ENCODE measurements around the gene C14orf132. TPM values are rescaled to one million over a fixed set of nuclear protein-coding genes. Genes with fewer than 3 reads are reported as not detected.

Gene C14orf132
- total and polyA plus RNA-seq, 2 experiments from 2014 or later = 13.9 to 14.1 TPM

DNA sequence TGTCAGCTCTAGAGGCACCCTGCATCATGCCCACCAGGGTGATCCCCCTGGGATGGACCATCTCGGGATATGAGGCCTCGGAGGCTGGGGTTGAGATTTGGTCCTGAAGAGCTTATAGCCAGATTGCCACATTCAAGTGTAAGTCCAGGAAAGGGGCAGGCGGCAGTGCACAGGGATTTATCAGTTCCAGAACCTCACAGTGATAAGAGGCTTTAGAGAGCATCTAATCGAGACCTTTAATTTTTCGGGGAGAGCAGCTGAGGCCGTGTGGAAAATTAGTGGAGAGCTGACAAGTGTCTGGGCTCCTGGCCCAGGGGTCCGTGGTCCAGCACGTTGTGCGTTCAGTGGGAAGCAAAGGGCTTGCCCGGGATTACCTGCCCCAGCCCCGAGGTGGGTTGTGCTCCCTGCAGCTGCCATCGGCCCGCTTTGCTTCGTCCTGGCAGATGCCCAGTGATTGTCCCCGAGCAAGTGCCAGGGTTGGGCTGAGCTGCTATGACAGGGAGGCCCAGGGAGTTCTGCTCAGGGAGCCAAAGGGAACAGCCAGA lies 52.1 kb downstream of the C14orf132 start:
- Histone ChIP-seq H3K27ac (no peak overlapping the region), H3K4me1 (ENCODE audit: low read depth) (peaks cover 5% of the 10 kb centered on the region), H3K4me3 (no peak overlapping the region), H3K27me3 (no peaks in the 10 kb centered on the region), H3K9me3 (ENCODE audit: low read depth) (no peaks in the 10 kb centered on the region), H3K36me3 (no peaks in the 10 kb centered on the region)
- TF ChIP-seq, protein P1, sequence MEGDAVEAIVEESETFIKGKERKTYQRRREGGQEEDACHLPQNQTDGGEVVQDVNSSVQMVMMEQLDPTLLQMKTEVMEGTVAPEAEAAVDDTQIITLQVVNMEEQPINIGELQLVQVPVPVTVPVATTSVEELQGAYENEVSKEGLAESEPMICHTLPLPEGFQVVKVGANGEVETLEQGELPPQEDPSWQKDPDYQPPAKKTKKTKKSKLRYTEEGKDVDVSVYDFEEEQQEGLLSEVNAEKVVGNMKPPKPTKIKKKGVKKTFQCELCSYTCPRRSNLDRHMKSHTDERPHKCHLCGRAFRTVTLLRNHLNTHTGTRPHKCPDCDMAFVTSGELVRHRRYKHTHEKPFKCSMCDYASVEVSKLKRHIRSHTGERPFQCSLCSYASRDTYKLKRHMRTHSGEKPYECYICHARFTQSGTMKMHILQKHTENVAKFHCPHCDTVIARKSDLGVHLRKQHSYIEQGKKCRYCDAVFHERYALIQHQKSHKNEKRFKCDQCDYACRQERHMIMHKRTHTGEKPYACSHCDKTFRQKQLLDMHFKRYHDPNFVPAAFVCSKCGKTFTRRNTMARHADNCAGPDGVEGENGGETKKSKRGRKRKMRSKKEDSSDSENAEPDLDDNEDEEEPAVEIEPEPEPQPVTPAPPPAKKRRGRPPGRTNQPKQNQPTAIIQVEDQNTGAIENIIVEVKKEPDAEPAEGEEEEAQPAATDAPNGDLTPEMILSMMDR (IDR thresholded peaks at IDR 0.05; ENCODE audit: low read depth, low read length) = peak; percentile 1
- no peak for DNase-seq (ENCODE audit: low read depth in 1 of 2, low spot score in 1 of 2)

DNA sequence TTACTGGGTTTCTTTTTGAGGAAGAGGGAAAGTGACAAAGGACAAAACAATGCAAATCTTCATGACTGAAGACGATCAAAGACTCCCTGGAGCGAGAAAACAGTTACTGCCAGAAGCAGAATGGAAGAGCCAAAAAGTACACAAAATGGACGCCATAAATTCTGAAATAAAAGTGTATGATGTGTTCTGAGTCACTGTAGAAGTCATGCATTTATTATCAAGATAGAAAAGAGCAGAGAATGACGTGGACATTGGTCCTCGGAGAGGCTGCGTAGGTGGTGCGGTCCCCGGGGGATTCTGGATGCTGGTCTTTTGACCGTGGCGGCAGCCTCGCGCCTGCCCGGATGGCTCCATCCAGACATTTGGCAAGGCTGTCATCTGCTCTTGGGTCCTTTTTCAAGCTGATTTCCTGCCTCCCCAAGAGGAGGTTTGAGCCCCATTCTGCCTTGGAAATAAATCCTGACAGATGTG lies 52.8 kb downstream of the C14orf132 start:
- H3K36me3 ChIP-seq = no peaks in the 10 kb centered on the region
- H3K9me3 ChIP-seq (ENCODE audit: low read depth) = no peaks in the 10 kb centered on the region
- H3K4me1 ChIP-seq (ENCODE audit: low read depth) = peaks cover 5% of the 10 kb centered on the region
- TF ChIP-seq, protein P1 (IDR thresholded peaks at IDR 0.05; ENCODE audit: low read depth, low read length) = no peak
- no peak overlapping the region for H3K4me3 ChIP-seq
- DNase-seq (ENCODE audit: low read depth in 1 of 2, low spot score in 1 of 2) = peak in 1 of 2 donors; percentile 59
- no peak overlapping the region for H3K27ac ChIP-seq
- no peaks in the 10 kb centered on the region for H3K27me3 ChIP-seq

DNA sequence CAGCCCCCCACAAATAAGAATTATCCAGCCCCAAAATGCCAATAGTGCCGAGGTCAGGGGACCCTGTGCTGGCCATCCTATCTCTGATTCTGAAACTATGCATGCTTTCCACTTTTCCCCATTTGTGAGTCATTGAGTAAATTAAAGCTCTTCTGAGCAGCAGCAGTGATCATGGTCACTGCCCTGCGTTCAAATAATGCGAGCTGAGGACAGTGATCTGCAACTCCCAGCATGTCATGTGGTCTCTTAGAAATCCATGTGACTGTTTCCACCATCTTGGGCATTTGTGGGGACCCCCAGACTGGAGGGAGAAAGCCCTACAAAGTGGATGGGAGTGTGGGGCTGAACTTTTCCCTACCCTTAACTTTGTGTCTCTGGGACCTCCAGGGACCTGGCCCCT lies 53.8 kb downstream of the C14orf132 start:
- DNase-seq (ENCODE audit: low read depth in 1 of 2, low spot score in 1 of 2) = no peak
- H3K27me3 ChIP-seq = no peaks in the 10 kb centered on the region
- H3K4me3 ChIP-seq = no peak overlapping the region
- H3K4me1 ChIP-seq (ENCODE audit: low read depth) = peaks cover 5% of the 10 kb centered on the region
- TF ChIP-seq, protein P1 (IDR thresholded peaks at IDR 0.05; ENCODE audit: low read depth, low read length) = no peak
- no peak overlapping the region for H3K27ac ChIP-seq
- no peaks in the 10 kb centered on the region for H3K36me3 ChIP-seq
- no peaks in the 10 kb centered on the region for H3K9me3 ChIP-seq (ENCODE audit: low read depth)

DNA sequence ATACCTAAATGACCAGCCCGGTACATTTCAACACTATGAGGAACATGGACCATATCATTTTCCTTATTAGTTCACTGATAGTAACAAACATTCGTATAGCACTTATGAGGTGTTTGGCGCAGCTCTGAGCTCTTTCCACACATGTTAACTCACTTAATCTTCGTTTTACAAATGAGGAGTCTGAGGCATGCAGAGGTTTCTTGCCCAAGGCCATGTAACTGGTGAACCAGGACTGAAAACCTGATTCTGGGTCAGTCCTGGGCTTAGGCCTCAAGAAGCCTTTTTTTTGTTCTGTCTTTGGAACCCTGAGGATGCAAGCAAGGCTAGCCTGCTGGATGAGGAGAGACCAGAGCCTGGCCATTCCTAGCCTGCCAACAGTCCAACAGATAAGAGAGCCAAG lies 55.0 kb downstream of the C14orf132 start:
- Histone ChIP-seq H3K27me3 (no peaks in the 10 kb centered on the region), H3K4me1 (ENCODE audit: low read depth) (peaks cover 5% of the 10 kb centered on the region), H3K4me3 (no peak overlapping the region), H3K36me3 (no peaks in the 10 kb centered on the region), H3K9me3 (ENCODE audit: low read depth) (no peaks in the 10 kb centered on the region), H3K27ac (no peak overlapping the region)
- DNase-seq (ENCODE audit: low read depth in 1 of 2, low spot score in 1 of 2) = no peak
- TF ChIP-seq, protein P1 (IDR thresholded peaks at IDR 0.05; ENCODE audit: low read depth, low read length) = no peak

DNA sequence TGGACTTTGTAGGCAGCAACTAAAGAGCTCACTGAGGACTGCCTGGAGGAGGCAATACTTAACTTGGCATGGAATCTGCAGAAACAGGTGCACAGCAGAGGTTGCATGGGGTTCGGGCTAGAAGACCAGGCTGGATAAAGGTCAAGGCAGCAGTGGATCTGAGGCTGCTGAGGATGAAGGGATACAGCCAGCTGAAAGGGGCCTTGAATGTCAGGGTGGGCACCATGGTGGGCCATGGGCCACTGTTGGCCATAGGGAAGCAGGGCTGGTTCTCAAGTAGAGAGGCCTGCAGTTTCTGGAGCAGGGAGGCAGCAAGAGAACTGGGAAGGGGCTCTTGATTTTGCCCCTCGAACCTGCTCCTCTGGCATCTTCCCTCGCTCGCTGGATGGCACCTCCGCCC lies 55.5 kb downstream of the C14orf132 start:
- Histone ChIP-seq H3K36me3 (no peaks in the 10 kb centered on the region), H3K4me3 (no peak overlapping the region), H3K27ac (no peak overlapping the region), H3K4me1 (ENCODE audit: low read depth) (peaks cover 5% of the 10 kb centered on the region), H3K9me3 (ENCODE audit: low read depth) (no peaks in the 10 kb centered on the region), H3K27me3 (no peaks in the 10 kb centered on the region)
- no peak for DNase-seq (ENCODE audit: low read depth in 1 of 2, low spot score in 1 of 2)
- TF ChIP-seq, protein P1 (IDR thresholded peaks at IDR 0.05; ENCODE audit: low read depth, low read length) = no peak
